Mesendoderm (in vitro differentiated cells): ENCODE data around the gene BAMBI.

Experiments
- DNase-seq: peaks from one replicate; pipeline ENCODE4 v3.0.0; 2013
- H2AK5ac ChIP-seq: 2 replicates; pipeline ENCODE4 v1.6.1; 2013; ENCODE audit warnings: low read length, inconsistent platforms
- H2BK120ac ChIP-seq: 2 replicates; pipeline ENCODE4 v1.6.1; 2013; ENCODE audit warnings: low read depth, mild to moderate bottlenecking, low read length, moderate library complexity, mixed read lengths
- H2BK15ac ChIP-seq: replicated peaks from 2 replicates; pipeline ENCODE4 v1.6.1; 2013; ENCODE audit warnings: low read depth, mild to moderate bottlenecking, moderate library complexity
- H2BK5ac ChIP-seq: 2 replicates; pipeline ENCODE4 v1.6.1; 2013; ENCODE audit warnings: low read length, inconsistent platforms
- H3K18ac ChIP-seq: 2 replicates; pipeline ENCODE4 v1.6.1; 2013; ENCODE audit warnings: mild to moderate bottlenecking, low read length, mixed read lengths
- H3K23ac ChIP-seq: one replicate; pipeline ENCODE4 v1.6.1; 2013; ENCODE audit warnings: low read length
- H3K27ac ChIP-seq: 2 replicates; pipeline ENCODE4 v1.5.1; 2013; ENCODE audit warnings: low read depth, mild to moderate bottlenecking, inconsistent platforms, low read length, moderate library complexity
- H3K27me3 ChIP-seq: 2 replicates; pipeline ENCODE4 v1.6.1; 2013; ENCODE audit warnings: low read length, control low read depth, mild to moderate bottlenecking, inconsistent platforms; ENCODE audit not compliant: insufficient read depth, poor library complexity
- H3K36me3 ChIP-seq: 2 replicates; pipeline ENCODE4 v1.6.1; 2013; ENCODE audit warnings: low read length, inconsistent platforms; ENCODE audit not compliant: control insufficient read depth, insufficient read depth
- H3K4ac ChIP-seq: one replicate; pipeline ENCODE4 v1.6.1; 2013; ENCODE audit warnings: low read depth, mild to moderate bottlenecking, low read length, moderate library complexity
- H3K4me1 ChIP-seq: 2 replicates; pipeline ENCODE4 v1.6.1; 2013; ENCODE audit warnings: low read depth, low read length, inconsistent platforms; ENCODE audit not compliant: control insufficient read depth
- H3K4me2 ChIP-seq: 2 replicates; pipeline ENCODE4 v1.6.1; 2013; ENCODE audit warnings: low read length
- H3K4me3 ChIP-seq: 2 replicates; pipeline ENCODE4 v1.5.1; 2013; ENCODE audit warnings: mild to moderate bottlenecking, low read length
- H3K56ac ChIP-seq: one replicate; pipeline ENCODE4 v1.6.1; 2013; ENCODE audit warnings: low read length
- H3K79me1 ChIP-seq: 2 replicates; pipeline ENCODE4 v1.6.1; 2013; ENCODE audit warnings: low read length, inconsistent platforms
- H3K79me2 ChIP-seq: 2 replicates; pipeline ENCODE4 v1.6.1; 2013; ENCODE audit warnings: mild to moderate bottlenecking, low read length; ENCODE audit not compliant: control insufficient read depth, insufficient read depth
- H3K9ac ChIP-seq: 2 replicates; pipeline ENCODE4 v1.6.1; 2013; ENCODE audit warnings: low read length, inconsistent platforms
- H4K5ac ChIP-seq: one replicate; pipeline ENCODE4 v1.6.1; 2013; ENCODE audit warnings: low read length
- H4K8ac ChIP-seq: one replicate; pipeline ENCODE4 v1.6.1; 2013; ENCODE audit warnings: low read depth, mild to moderate bottlenecking, control low read depth, low read length, moderate library complexity
- WGBS: extraction: QIAGEN DNeasy Blood & Tissue Kit; methylation state at CpG from one replicate; pipeline ENCODE4 v1.1.7; 2013; ENCODE audit warnings: low lambda C conversion rate, missing lambda C conversion rate; ENCODE audit not compliant: insufficient coverage; ENCODE audit errors: extremely low coverage; 5-methylcytosine and 5-hydroxymethylcytosine counted together

The BAMBI gene

DNA sequence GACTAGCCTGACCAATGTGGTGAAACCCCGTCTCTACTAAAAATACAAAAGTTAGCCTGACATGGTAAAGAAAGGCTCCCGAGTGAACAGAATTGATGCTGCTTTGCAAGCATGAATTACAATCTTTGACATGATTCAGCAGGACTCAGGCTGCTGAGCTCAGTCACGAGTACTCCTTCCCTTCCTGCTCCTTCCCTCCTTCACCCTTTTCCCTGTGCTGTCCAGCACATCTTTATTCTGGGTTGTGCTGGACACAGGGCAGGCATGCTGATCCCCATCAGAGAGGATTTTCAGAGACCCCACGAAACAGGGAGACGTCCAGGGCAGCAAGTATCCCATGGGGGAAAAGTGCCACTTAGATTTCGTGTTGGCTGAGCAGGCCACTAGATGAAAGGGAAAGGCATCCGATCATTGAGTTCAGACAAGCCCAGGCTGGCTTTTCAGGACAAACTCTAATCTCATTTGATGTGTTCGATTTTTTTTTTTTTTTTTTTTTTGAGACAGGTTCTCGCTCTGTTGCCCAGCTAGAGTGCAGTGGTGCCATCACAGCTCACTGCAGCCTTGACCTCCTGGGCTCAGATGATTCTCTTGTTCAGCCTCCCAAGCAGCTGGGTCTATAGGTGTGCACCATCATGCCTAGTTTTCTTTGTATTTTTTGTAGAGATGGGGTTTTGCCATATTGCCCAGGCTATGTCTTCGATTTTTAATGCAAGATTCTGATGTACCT, 36.5 kb downstream of the BAMBI start:
- no peak overlapping the region for H3K56ac ChIP-seq
- no peak overlapping the region for H4K5ac ChIP-seq
- H3K4me2 ChIP-seq, result no peak overlapping the region
- H2BK120ac ChIP-seq, result no peak overlapping the region
- no peak overlapping the region for H3K27ac ChIP-seq
- no peak overlapping the region for H3K4ac ChIP-seq
- no peaks in the 10 kb centered on the region for H3K79me1 ChIP-seq
- H3K23ac ChIP-seq, result no peak overlapping the region
- no peaks in the 10 kb centered on the region for H3K36me3 ChIP-seq
- no peak overlapping the region for H3K9ac ChIP-seq
- no peaks in the 10 kb centered on the region for H3K27me3 ChIP-seq
- H3K18ac ChIP-seq, result no peak overlapping the region
- no peak for DNase-seq
- H3K4me3 ChIP-seq, result no peak overlapping the region
- H3K4me1 ChIP-seq, result no peaks in the 10 kb centered on the region
- whole genome bisulfite sequencing, result no CpG with 5 or more reads among the region's 10 CpGs
- H4K8ac ChIP-seq, result no peak overlapping the region
- H2AK5ac ChIP-seq, result no peak overlapping the region
- no peak overlapping the region for H2BK15ac ChIP-seq
- no peaks in the 10 kb centered on the region for H3K79me2 ChIP-seq
- no peak overlapping the region for H2BK5ac ChIP-seq

DNA sequence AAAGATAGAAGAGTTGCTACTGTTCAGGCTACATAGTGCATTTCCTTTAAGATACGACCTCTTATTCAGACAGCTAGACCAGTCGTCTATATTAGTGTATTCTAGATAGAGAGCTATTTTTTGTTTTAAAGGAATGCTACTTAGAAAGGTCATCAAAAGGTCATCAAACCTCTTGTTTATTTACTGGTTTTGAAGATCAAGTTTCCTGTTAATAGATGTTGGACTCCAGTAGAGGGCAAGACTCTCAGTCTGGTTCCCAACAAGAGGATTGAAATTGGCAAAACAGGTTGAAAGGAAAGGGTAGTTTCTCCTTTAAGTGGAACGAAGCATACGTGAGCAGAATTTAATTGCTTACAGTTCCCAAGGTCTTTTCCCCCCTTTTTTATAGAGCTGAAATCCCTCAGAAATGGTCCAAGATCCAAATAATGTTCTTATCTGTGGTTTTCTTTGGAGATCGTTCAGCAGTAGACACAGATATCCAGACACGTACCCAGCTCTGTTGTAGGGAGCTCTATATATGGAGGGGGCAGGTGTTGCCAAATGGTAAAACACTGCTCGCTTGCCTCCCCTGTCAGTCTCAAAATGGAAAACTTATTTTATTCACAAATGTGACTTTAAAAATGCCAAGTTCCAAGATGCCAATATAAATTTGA, 37.2 kb downstream of the BAMBI start:
- no peak overlapping the region for H2BK15ac ChIP-seq
- no peak overlapping the region for H3K56ac ChIP-seq
- no peaks in the 10 kb centered on the region for H3K27me3 ChIP-seq
- no peaks in the 10 kb centered on the region for H3K36me3 ChIP-seq
- no peaks in the 10 kb centered on the region for H3K79me2 ChIP-seq
- H3K4me1 ChIP-seq, result no peaks in the 10 kb centered on the region
- no peak overlapping the region for H3K9ac ChIP-seq
- H3K27ac ChIP-seq, result no peak overlapping the region
- H4K8ac ChIP-seq, result no peak overlapping the region
- H3K23ac ChIP-seq, result no peak overlapping the region
- no peak overlapping the region for H3K18ac ChIP-seq
- no peak overlapping the region for H3K4me3 ChIP-seq
- DNase-seq, result no peak
- H4K5ac ChIP-seq, result no peak overlapping the region
- H3K4ac ChIP-seq, result no peak overlapping the region
- H3K79me1 ChIP-seq, result no peaks in the 10 kb centered on the region
- WGBS, result no CpG with 5 or more reads among the region's 7 CpGs
- no peak overlapping the region for H2BK5ac ChIP-seq
- H3K4me2 ChIP-seq, result no peak overlapping the region
- H2BK120ac ChIP-seq, result no peak overlapping the region
- no peak overlapping the region for H2AK5ac ChIP-seq

DNA sequence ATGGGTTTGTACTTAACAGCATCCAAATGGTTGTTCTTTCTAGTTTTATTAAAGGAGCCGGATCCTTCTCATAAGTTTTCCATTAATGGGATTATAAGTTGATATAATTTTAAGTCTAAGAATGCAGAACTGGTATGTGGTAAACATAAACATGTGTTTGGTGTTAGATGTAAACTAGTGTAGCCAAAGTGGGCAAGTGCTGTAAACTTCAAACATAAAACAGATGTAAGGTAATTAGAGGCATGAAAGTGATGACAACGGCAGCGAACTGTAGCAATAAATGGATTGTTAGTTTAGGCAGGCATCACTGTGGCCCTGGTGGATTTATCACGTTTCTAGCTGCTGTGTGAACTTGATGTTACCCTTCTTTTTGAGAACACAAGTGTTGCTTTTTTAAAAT, 37.9 kb downstream of the BAMBI start:
- no peak overlapping the region for H3K18ac ChIP-seq
- H2BK5ac ChIP-seq, result no peak overlapping the region
- no CpG with 5 or more reads among the region's 4 CpGs for WGBS
- DNase-seq, result no peak
- no peak overlapping the region for H4K5ac ChIP-seq
- H3K56ac ChIP-seq, result no peak overlapping the region
- H3K4me1 ChIP-seq, result no peaks in the 10 kb centered on the region
- no peaks in the 10 kb centered on the region for H3K79me1 ChIP-seq
- no peak overlapping the region for H3K23ac ChIP-seq
- no peak overlapping the region for H3K9ac ChIP-seq
- no peak overlapping the region for H3K27ac ChIP-seq
- H3K4me2 ChIP-seq, result no peak overlapping the region
- H2BK15ac ChIP-seq, result no peak overlapping the region
- no peak overlapping the region for H2BK120ac ChIP-seq
- H4K8ac ChIP-seq, result no peak overlapping the region
- H3K79me2 ChIP-seq, result no peaks in the 10 kb centered on the region
- no peak overlapping the region for H3K4ac ChIP-seq
- H3K27me3 ChIP-seq, result no peaks in the 10 kb centered on the region
- no peak overlapping the region for H2AK5ac ChIP-seq
- H3K36me3 ChIP-seq, result no peaks in the 10 kb centered on the region
- no peak overlapping the region for H3K4me3 ChIP-seq

DNA sequence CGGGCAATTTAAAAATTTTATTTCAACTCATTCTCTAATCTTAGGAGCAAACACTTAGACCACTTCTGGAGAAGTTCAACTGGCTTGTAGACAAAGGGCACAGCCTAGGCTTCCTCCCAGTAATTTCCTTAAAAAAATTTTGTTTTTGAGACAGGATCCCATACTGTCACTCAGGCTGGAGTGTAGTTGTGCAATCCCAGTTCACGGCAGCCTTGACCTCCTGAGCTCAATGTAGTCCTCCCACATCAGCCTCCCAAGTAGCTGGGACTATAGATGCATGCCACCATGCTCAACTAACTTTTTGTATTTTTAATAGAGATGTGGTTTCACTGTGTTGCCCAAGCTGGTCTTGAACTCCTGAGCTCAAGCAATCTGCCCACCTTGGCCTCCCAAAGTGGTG, 38.4 kb downstream of the BAMBI start:
- Histone ChIP-seq H3K4me3 (no peak overlapping the region), H3K23ac (no peak overlapping the region), H2BK120ac (no peak overlapping the region), H3K56ac (no peak overlapping the region), H4K8ac (no peak overlapping the region), H3K4ac (no peak overlapping the region), H3K79me2 (no peaks in the 10 kb centered on the region), H2AK5ac (no peak overlapping the region), H3K18ac (no peak overlapping the region), H2BK5ac (no peak overlapping the region), H4K5ac (no peak overlapping the region), H3K4me2 (no peak overlapping the region), H3K27ac (no peak overlapping the region), H2BK15ac (no peak overlapping the region), H3K4me1 (no peaks in the 10 kb centered on the region), H3K27me3 (no peaks in the 10 kb centered on the region), H3K9ac (no peak overlapping the region), H3K79me1 (no peaks in the 10 kb centered on the region), H3K36me3 (no peaks in the 10 kb centered on the region)
- no CpG with 5 or more reads among the region's 2 CpGs for WGBS
- DNase-seq, result no peak

DNA sequence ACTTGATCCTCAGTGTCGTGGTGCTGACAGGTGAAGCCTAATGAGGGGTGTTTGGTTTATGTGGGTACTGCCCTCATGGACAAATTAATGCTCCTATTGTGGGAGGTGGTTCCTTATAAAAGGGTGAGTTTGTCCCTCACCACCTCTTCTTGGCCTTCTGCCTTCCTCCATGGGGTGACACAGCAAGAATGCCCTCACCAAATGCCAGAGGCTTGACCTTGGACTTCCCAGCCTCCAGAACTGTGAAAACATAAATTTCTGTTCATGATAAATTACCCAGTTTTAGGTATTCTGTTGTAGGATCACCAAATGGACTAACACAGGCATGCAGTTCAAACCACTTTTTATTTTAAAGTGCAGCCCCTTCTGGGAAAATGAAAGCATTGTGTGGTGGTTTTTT, 39.4 kb downstream of the BAMBI start:
- H3K9ac ChIP-seq, result no peak overlapping the region
- no peak overlapping the region for H3K56ac ChIP-seq
- H3K36me3 ChIP-seq, result no peaks in the 10 kb centered on the region
- H3K18ac ChIP-seq, result no peak overlapping the region
- H3K27me3 ChIP-seq, result no peaks in the 10 kb centered on the region
- H3K27ac ChIP-seq, result no peak overlapping the region
- no peak overlapping the region for H3K4ac ChIP-seq
- no peak overlapping the region for H3K4me2 ChIP-seq
- no peak overlapping the region for H2AK5ac ChIP-seq
- no peaks in the 10 kb centered on the region for H3K79me1 ChIP-seq
- no peaks in the 10 kb centered on the region for H3K79me2 ChIP-seq
- H2BK5ac ChIP-seq, result no peak overlapping the region
- H4K5ac ChIP-seq, result no peak overlapping the region
- H3K4me1 ChIP-seq, result no peaks in the 10 kb centered on the region
- no peak overlapping the region for H4K8ac ChIP-seq
- H3K23ac ChIP-seq, result no peak overlapping the region
- no peak for DNase-seq
- H3K4me3 ChIP-seq, result no peak overlapping the region
- H2BK15ac ChIP-seq, result no peak overlapping the region
- whole genome bisulfite sequencing, result no CpG with 5 or more reads among the region's 1 CpG
- H2BK120ac ChIP-seq, result no peak overlapping the region
